Measurements from ENCODE around the gene PDLIM4. TPM values are rescaled to one million over a fixed set of nuclear protein-coding genes. Genes with fewer than 3 reads are reported as not detected.

PDLIM4 gene
- polyA plus RNA-seq, 2 of the 4 experiments (the other 2 are of a cell fraction): 0.09 TPM; not detected in 1

- TF ChIP-seq, protein P1, sequence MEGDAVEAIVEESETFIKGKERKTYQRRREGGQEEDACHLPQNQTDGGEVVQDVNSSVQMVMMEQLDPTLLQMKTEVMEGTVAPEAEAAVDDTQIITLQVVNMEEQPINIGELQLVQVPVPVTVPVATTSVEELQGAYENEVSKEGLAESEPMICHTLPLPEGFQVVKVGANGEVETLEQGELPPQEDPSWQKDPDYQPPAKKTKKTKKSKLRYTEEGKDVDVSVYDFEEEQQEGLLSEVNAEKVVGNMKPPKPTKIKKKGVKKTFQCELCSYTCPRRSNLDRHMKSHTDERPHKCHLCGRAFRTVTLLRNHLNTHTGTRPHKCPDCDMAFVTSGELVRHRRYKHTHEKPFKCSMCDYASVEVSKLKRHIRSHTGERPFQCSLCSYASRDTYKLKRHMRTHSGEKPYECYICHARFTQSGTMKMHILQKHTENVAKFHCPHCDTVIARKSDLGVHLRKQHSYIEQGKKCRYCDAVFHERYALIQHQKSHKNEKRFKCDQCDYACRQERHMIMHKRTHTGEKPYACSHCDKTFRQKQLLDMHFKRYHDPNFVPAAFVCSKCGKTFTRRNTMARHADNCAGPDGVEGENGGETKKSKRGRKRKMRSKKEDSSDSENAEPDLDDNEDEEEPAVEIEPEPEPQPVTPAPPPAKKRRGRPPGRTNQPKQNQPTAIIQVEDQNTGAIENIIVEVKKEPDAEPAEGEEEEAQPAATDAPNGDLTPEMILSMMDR (IDR thresholded peaks at IDR 0.05): no peak
- TF ChIP-seq RARB (CRISPR knock-in tag; IDR thresholded peaks at IDR 0.05) (no peak), MYC (IDR thresholded peaks at IDR 0.05; ENCODE audit: borderline replicate concordance, low read length) (no peak), HOXB5 (CRISPR knock-in tag; IDR thresholded peaks at IDR 0.05) (no peak), BCL3 (IDR thresholded peaks at IDR 0.05) (no peak), SMC3 (IDR thresholded peaks at IDR 0.05) (no peak), EP300 (IDR thresholded peaks at IDR 0.05) (no peak), NPAS2 (CRISPR knock-in tag; IDR thresholded peaks at IDR 0.05; ENCODE audit: borderline replicate concordance) (no peak), PHF8 (IDR thresholded peaks at IDR 0.05; ENCODE audit: borderline replicate concordance, low read depth) (no peak)
Observed at GRCh38 chr5:132260051-132260450, 2.6 kb downstream of the PDLIM4 start (continued).

GRCh38 chr5:132260714-132261551 is 3.4 kb downstream of the PDLIM4 start:
- ATAC-seq: no peak
- ChIA-PET POLR2A (interaction anchor here (1.2 kb wide), 1 partner anchor 10 kb away, joined by 3 read pairs; no protein-coding TSS in a partner anchor), CTCF (interaction anchor here (0.6 to 6.2 kb wide), 6 partner anchors 11 to 1446 kb away, joined by 3 to 63 read pairs (median 4); no protein-coding TSS in a partner anchor)
- Histone ChIP-seq H3K4me3 (no peak overlapping the region), H3K27ac (peak overlapping the region in 1 of 2 experiments; percentile 72; a peak in 3 of 6 replicates), H3K9me3 (no peaks in the 10 kb centered on the region), H3K4me1 (peaks cover 44% of the 10 kb centered on the region), H3K4me2 (peak overlapping the region; percentile 4)
- WGBS (ENCODE audit: missing lambda C conversion rate): 49% methylated on average over 6 of the region's 6 CpGs
- TF ChIP-seq MAZ (IDR thresholded peaks at IDR 0.05; ENCODE audit: borderline replicate concordance, low read depth, low read length) (no peak), MYC (IDR thresholded peaks at IDR 0.05; ENCODE audit: borderline replicate concordance, low read length) (no peak), HES2 (IDR thresholded peaks at IDR 0.05) (no peak), ATOH8 (CRISPR knock-in tag; IDR thresholded peaks at IDR 0.05; ENCODE audit: low read depth) (no peak), PHF8 (IDR thresholded peaks at IDR 0.05; ENCODE audit: borderline replicate concordance, low read depth) (no peak), SREBF2 (IDR thresholded peaks at IDR 0.05) (no peak), ZC3H11A (IDR thresholded peaks at IDR 0.05) (no peak), RCOR1 (IDR thresholded peaks at IDR 0.05; ENCODE audit: low read depth, low read length) (no peak), FOSL2 (IDR thresholded peaks at IDR 0.05) (no peak), FOSL2 (CRISPR knock-in tag; IDR thresholded peaks at IDR 0.05) (no peak), EHF (CRISPR knock-in tag; IDR thresholded peaks at IDR 0.05) (no peak), RAD21 (conservative IDR thresholded peaks at IDR 0.05 in 1 of 2, IDR thresholded peaks at IDR 0.05 in 1 of 2) (no peak), EHMT2 (IDR thresholded peaks at IDR 0.05; ENCODE audit: low read depth) (no peak), TP53 (CRISPR knock-in tag; IDR thresholded peaks at IDR 0.05) (no peak), TFCP2L1 (CRISPR knock-in tag; IDR thresholded peaks at IDR 0.05) (no peak), ESRRA (IDR thresholded peaks at IDR 0.05; ENCODE audit: borderline replicate concordance, low read length) (no peak), USF2 (IDR thresholded peaks at IDR 0.05) (no peak)
- no peak for FAIRE-seq
- no peak for DNase-seq (ENCODE audit: low read depth in 1 of 2, low spot score in 1 of 2)

Data from A549 (cell line).